HL-60 (cell line): Measurements from ENCODE around the gene HACD2.
A peak's percentile ranks its signal among the peaks of the same experiment; 100 is the strongest.

ENCODE experiments used
- DNase-seq, 2 experiments: peaks; one replicate each; pipeline ENCODE4 v3.0.0-alpha.2; 2010 to 2020; ENCODE audit warnings: low read depth in 1 of 2, low spot score in 1 of 2
- H3K27ac ChIP-seq: fragments of 250-450 bp; sonication (Bioruptor Pico); replicated peaks from 2 replicates; pipeline ENCODE4 v1.5.1; 2020; ENCODE audit warnings: mild to moderate bottlenecking, moderate library complexity
- H3K27me3 ChIP-seq: fragments of 250-450 bp; sonication (Bioruptor Pico); 2 replicates; pipeline ENCODE4 v1.5.1; 2021; ENCODE audit warnings: mild to moderate bottlenecking, moderate library complexity; ENCODE audit not compliant: insufficient read depth, poor library complexity, severe bottlenecking
- H3K4me3 ChIP-seq: replicated peaks from 2 replicates; pipeline ENCODE4 v1.5.1; 2011; ENCODE audit warnings: mild to moderate bottlenecking, control low read depth, low read length; ENCODE audit not compliant: insufficient read depth
- CTCF ChIP-seq: IDR thresholded peaks from one replicate; pipeline ENCODE4 v1.5.1; 2011; ENCODE audit warnings: low read length, control low read depth, inconsistent platforms; ENCODE audit not compliant: insufficient read depth
- GABPA ChIP-seq: IDR thresholded peaks from 2 replicates; pipeline ENCODE4 v1.6.1; 2012; ENCODE audit warnings: low read depth
- POLR2AphosphoS5 ChIP-seq: IDR thresholded peaks from 2 replicates; pipeline ENCODE4 v1.6.1; 2012; ENCODE audit warnings: low read depth
- REST ChIP-seq: IDR thresholded peaks from 2 replicates; pipeline ENCODE4 v1.6.1; 2012; ENCODE audit warnings: low read depth; ENCODE audit not compliant: insufficient replicate concordance
- SPI1 ChIP-seq: IDR thresholded peaks from 2 replicates; pipeline ENCODE4 v1.6.1; 2012; ENCODE audit warnings: low read depth, mild to moderate bottlenecking, borderline replicate concordance

The HACD2 gene

GRCh38 chr3:123597561-123597960, 12.7 kb upstream of the HACD2 start:
- Histone ChIP-seq H3K27ac (no peak overlapping the region), H3K27me3 (no peaks in the 10 kb centered on the region), H3K4me3 (no peak overlapping the region)
- DNase-seq, result no peak
- TF ChIP-seq SPI1 (no peak), CTCF (no peak), REST (no peak), GABPA (no peak), POLR2AphosphoS5 (no peak)

- Histone ChIP-seq H3K4me3 (no peak overlapping the region), H3K27me3 (no peaks in the 10 kb centered on the region), H3K27ac (no peak overlapping the region)
- no peak for DNase-seq
- TF ChIP-seq SPI1 (no peak), GABPA (no peak), CTCF (no peak), POLR2AphosphoS5 (no peak), REST (peak; percentile 54)
Measured at GRCh38 chr3:123595396-123596180, 10.7 kb upstream of the HACD2 start.

GRCh38 chr3:123593381-123593780, 8.5 kb upstream of the HACD2 start:
- Histone ChIP-seq H3K27ac (no peak overlapping the region), H3K4me3 (no peak overlapping the region), H3K27me3 (no peaks in the 10 kb centered on the region)
- no peak for DNase-seq
- no peak for TF ChIP-seq POLR2AphosphoS5
- TF ChIP-seq SPI1, result no peak

- Histone ChIP-seq H3K27ac (no peak overlapping the region), H3K27me3 (no peaks in the 10 kb centered on the region), H3K4me3 (no peak overlapping the region)
- TF ChIP-seq CTCF, result no peak
- no peak for TF ChIP-seq POLR2AphosphoS5
- TF ChIP-seq GABPA, result no peak
- DNase-seq, result no peak
Measured at GRCh38 chr3:123590685-123591450, 6.0 kb upstream of the HACD2 start.
